Mesenchymal stem cell (in vitro differentiated cells and primary cell): ENCODE data around the gene LAD1.
A peak's percentile ranks its signal among the peaks of the same experiment; 100 is the strongest.

Experiments
- DNase-seq: peaks from one replicate; pipeline ENCODE4 v3.0.0-alpha.2; 2013
- H2AFZ ChIP-seq: one replicate; pipeline ENCODE4 v1.6.1; 2013; ENCODE audit warnings: low read depth, mild to moderate bottlenecking, control low read depth, inconsistent platforms, low read length, moderate library complexity
- H2AK5ac ChIP-seq: 2 replicates; pipeline ENCODE4 v1.6.1; 2013; ENCODE audit warnings: low read length, moderate library complexity, mild to moderate bottlenecking, inconsistent platforms; ENCODE audit not compliant: severe bottlenecking
- H2BK120ac ChIP-seq: one replicate; pipeline ENCODE4 v1.6.1; 2013; ENCODE audit warnings: low read depth, mild to moderate bottlenecking, inconsistent platforms, low read length, moderate library complexity
- H2BK12ac ChIP-seq, 2 experiments: one replicate each; pipeline ENCODE4 v1.6.1; 2013; ENCODE audit warnings: inconsistent platforms in 2 of 2, low read length in 2 of 2, mild to moderate bottlenecking in 2 of 2, moderate library complexity in 2 of 2, control low read depth in 1 of 2
- H2BK15ac ChIP-seq: one replicate; pipeline ENCODE4 v1.6.1; 2013; ENCODE audit warnings: mild to moderate bottlenecking, low read depth, inconsistent platforms; ENCODE audit not compliant: poor library complexity, severe bottlenecking
- H2BK5ac ChIP-seq: 2 replicates; pipeline ENCODE4 v1.6.1; 2013; ENCODE audit warnings: low read depth, mild to moderate bottlenecking, low read length, control low read depth, inconsistent platforms; ENCODE audit not compliant: poor library complexity, severe bottlenecking
- H3K14ac ChIP-seq, 2 experiments: one replicate each; pipeline ENCODE4 v1.6.1; 2013; ENCODE audit warnings: inconsistent platforms in 2 of 2, low read length in 2 of 2, control low read depth in 1 of 2, mild to moderate bottlenecking in 1 of 2, moderate library complexity in 1 of 2
- H3K18ac ChIP-seq, 2 experiments: one replicate each; pipeline ENCODE4 v1.6.1; 2013; ENCODE audit warnings: inconsistent platforms in 2 of 2, low read length in 2 of 2, control low read depth in 1 of 2, low read depth in 1 of 2, mild to moderate bottlenecking in 1 of 2
- H3K23ac ChIP-seq, 2 experiments: one replicate each; pipeline ENCODE4 v1.6.1; 2013; ENCODE audit warnings: inconsistent platforms in 2 of 2, low read length in 2 of 2, mild to moderate bottlenecking in 2 of 2, moderate library complexity in 2 of 2, control low read depth in 1 of 2
- H3K27ac ChIP-seq: 2 replicates; pipeline ENCODE4 v1.5.1; 2013; ENCODE audit warnings: mild to moderate bottlenecking, moderate library complexity, low read length, control low read depth, inconsistent platforms; ENCODE audit not compliant: poor library complexity, severe bottlenecking
- H3K27me3 ChIP-seq, 2 experiments: 2 replicates each; pipeline versions ENCODE4 v1.6.1 to v1.7.0; 2013; ENCODE audit warnings: low read length in 2 of 2, mild to moderate bottlenecking in 2 of 2, moderate library complexity in 2 of 2, control low read depth in 1 of 2, inconsistent platforms in 1 of 2; ENCODE audit not compliant: control insufficient read depth in 1 of 2, insufficient read depth in 1 of 2
- H3K36me3 ChIP-seq, 2 experiments: 2 replicates each; pipeline versions ENCODE4 v1.6.1 to v1.7.0; 2013; ENCODE audit warnings: low read length in 2 of 2, control low read depth in 1 of 2, inconsistent platforms in 1 of 2, low read depth in 1 of 2, mild to moderate bottlenecking in 1 of 2; ENCODE audit not compliant: insufficient read depth in 2 of 2, control insufficient read depth in 1 of 2
- H3K4ac ChIP-seq, 2 experiments: one replicate each; pipeline ENCODE4 v1.6.1; 2013; ENCODE audit warnings: inconsistent platforms in 2 of 2, low read length in 2 of 2, mild to moderate bottlenecking in 2 of 2, moderate library complexity in 2 of 2, control low read depth in 1 of 2, low read depth in 1 of 2
- H3K4me1 ChIP-seq: 2 replicates; pipeline ENCODE4 v1.6.1; 2013; ENCODE audit warnings: low read depth, low read length, control low read depth; ENCODE audit not compliant: control insufficient read depth, insufficient read depth
- H3K4me2 ChIP-seq: 2 replicates; pipeline ENCODE4 v1.6.1; 2013; ENCODE audit warnings: low read length, mild to moderate bottlenecking, inconsistent platforms; ENCODE audit not compliant: poor library complexity, severe bottlenecking
- H3K4me3 ChIP-seq, 2 experiments: 2 replicates each; pipeline versions ENCODE4 v1.5.1 to v1.7.0; 2013; ENCODE audit warnings: low read length in 2 of 2, mild to moderate bottlenecking in 2 of 2, control low read depth in 1 of 2, low read depth in 1 of 2; ENCODE audit not compliant: insufficient read depth in 1 of 2
- H3K79me1 ChIP-seq: replicated peaks from 2 replicates; pipeline ENCODE4 v1.6.1; 2013; ENCODE audit warnings: mild to moderate bottlenecking, control low read depth, low read length, inconsistent platforms; ENCODE audit not compliant: poor library complexity, severe bottlenecking
- H3K9ac ChIP-seq: 2 replicates; pipeline ENCODE4 v1.7.0; 2013; ENCODE audit warnings: mild to moderate bottlenecking, low read length, moderate library complexity
- H3K9me3 ChIP-seq: 2 replicates; pipeline ENCODE4 v1.7.0; 2013; ENCODE audit warnings: mild to moderate bottlenecking, low read length; ENCODE audit not compliant: control insufficient read depth
- H4K8ac ChIP-seq: one replicate; pipeline ENCODE4 v1.6.1; 2013; ENCODE audit warnings: inconsistent platforms, mild to moderate bottlenecking, low read length, moderate library complexity
- H4K91ac ChIP-seq: one replicate; pipeline ENCODE4 v1.6.1; 2013; ENCODE audit warnings: mild to moderate bottlenecking, low read length, inconsistent platforms
- WGBS: methylation state at CpG from one replicate; pipeline ENCODE4 v1.1.7; 2013; ENCODE audit warnings: mixed read lengths; 5-methylcytosine and 5-hydroxymethylcytosine counted together

Gene LAD1

DNA sequence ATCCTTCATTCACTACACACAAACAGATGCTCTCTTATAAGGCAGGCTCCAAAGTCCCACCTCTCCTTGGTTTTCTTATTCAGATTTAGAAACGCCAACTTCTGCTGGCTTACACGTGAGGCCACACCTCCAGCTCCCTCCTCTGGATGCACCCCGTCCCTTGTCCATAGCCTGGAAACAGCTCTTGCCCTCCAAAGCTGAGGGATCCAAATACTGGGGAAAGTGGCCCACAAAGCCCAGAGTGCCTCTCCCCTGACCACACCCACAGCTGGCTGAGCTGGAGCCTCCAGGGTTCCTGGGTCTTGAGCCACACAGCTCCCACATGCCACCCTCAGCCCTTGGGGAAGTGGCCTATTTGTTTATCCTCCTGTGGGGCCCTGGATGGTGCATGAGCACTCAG is 4.5 kb downstream of the LAD1 start:
- Histone ChIP-seq H2AFZ (no peak overlapping the region), H3K27me3 (peaks cover 0 to 68% of the 10 kb centered on the region in 2 experiments), H2AK5ac (peak overlapping the region; percentile 74), H3K14ac (no peak overlapping the region), H3K79me1 (peaks cover 24% of the 10 kb centered on the region), H3K27ac (no peak overlapping the region), H2BK15ac (no peak overlapping the region), H2BK120ac (no peak overlapping the region), H2BK5ac (no peak overlapping the region), H3K9ac (no peak overlapping the region), H3K4me1 (peaks cover 61% of the 10 kb centered on the region), H4K8ac (no peak overlapping the region), H4K91ac (no peak overlapping the region), H3K4me2 (no peak overlapping the region), H3K4me3 (no peak overlapping the region), H3K36me3 (no peaks in the 10 kb centered on the region), H3K18ac (no peak overlapping the region), H2BK12ac (no peak overlapping the region), H3K23ac (no peak overlapping the region), H3K9me3 (no peaks in the 10 kb centered on the region), H3K4ac (no peak overlapping the region)
- DNase-seq, result no peak
- 88% methylated on average over 3 of the region's 3 CpGs for WGBS

- no peak overlapping the region for H2BK12ac ChIP-seq
- no peak overlapping the region for H2AFZ ChIP-seq
- H3K27me3 ChIP-seq, result peaks cover 0 to 61% of the 10 kb centered on the region in 2 experiments
- H3K14ac ChIP-seq, result no peak overlapping the region
- peak overlapping the region; percentile 20 for H2BK5ac ChIP-seq
- H3K23ac ChIP-seq, result no peak overlapping the region
- no peak overlapping the region for H3K4me3 ChIP-seq
- H4K8ac ChIP-seq, result no peak overlapping the region
- H2BK15ac ChIP-seq, result no peak overlapping the region
- H3K4me2 ChIP-seq, result no peak overlapping the region
- 67% methylated on average over 3 of the region's 3 CpGs for WGBS
- H2AK5ac ChIP-seq, result peak overlapping the region; percentile 87
- H3K9ac ChIP-seq, result no peak overlapping the region
- H3K4me1 ChIP-seq, result peaks cover 46% of the 10 kb centered on the region
- peaks cover 28% of the 10 kb centered on the region for H3K79me1 ChIP-seq
- no peak overlapping the region for H3K4ac ChIP-seq
- H3K36me3 ChIP-seq, result peaks cover 0 to 9% of the 10 kb centered on the region in 2 experiments
- H3K9me3 ChIP-seq, result no peaks in the 10 kb centered on the region
- H4K91ac ChIP-seq, result no peak overlapping the region
- H3K18ac ChIP-seq, result no peak overlapping the region
- no peak overlapping the region for H2BK120ac ChIP-seq
- DNase-seq, result no peak
- H3K27ac ChIP-seq, result no peak overlapping the region
Measured at GRCh38 chr1:201393076-201393475, 6.0 kb downstream of the LAD1 start.

DNA sequence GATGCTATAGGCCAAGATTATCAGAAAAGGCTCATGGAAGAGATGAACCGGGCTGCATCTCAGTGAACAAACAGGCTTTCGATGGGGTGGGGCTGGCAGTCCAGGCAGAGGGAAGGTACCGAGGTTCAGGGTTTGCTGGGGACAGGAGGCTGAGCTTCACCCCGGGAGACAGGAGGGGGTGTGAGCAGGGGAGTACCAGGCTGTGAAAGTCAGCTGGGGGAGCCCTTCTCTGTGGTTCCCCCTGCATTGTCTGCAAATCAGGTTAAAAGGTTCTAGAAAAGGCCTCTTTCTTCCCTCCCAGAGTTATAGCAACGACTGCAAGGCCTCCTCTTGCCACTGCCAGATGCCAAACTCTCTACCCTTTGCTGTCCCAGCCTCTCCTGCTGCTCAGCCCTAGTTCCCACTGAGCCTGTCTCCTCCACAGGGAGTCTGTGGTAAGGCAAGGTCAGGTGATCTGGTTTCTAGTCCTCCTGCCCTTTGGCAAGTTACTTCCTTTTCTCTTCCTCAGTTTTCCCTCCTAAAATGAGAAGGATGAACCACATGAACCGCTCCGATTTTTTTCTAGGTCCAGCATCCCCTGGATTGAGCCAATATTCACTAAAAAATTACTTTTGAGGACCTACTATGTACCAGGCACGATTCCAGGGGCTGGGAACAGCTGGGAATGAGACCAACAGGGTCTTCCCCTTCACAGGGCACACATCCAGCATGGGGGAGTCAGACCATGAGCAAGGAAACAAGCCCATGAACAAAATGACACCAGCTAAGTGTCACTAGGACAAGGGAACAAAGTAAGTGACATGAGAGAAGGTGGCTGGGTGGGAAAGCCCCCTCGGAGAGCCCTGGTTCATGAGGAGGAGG is 7.2 kb downstream of the LAD1 start:
- 66% methylated on average over 9 of the region's 9 CpGs for whole genome bisulfite sequencing
- no peak overlapping the region for H2BK12ac ChIP-seq
- H3K4me3 ChIP-seq, result no peak overlapping the region
- no peaks in the 10 kb centered on the region for H3K9me3 ChIP-seq
- H3K4me2 ChIP-seq, result no peak overlapping the region
- peak overlapping the region; percentile 98 for H2AK5ac ChIP-seq
- H3K4me1 ChIP-seq, result peaks cover 35% of the 10 kb centered on the region
- no peak overlapping the region for H4K8ac ChIP-seq
- H3K18ac ChIP-seq, result no peak overlapping the region
- H2BK15ac ChIP-seq, result no peak overlapping the region
- no peak overlapping the region for H2AFZ ChIP-seq
- peaks cover 28% of the 10 kb centered on the region for H3K79me1 ChIP-seq
- no peak overlapping the region for H3K14ac ChIP-seq
- no peak overlapping the region for H2BK5ac ChIP-seq
- no peak overlapping the region for H3K4ac ChIP-seq
- no peak overlapping the region for H3K23ac ChIP-seq
- peaks cover 0 to 19% of the 10 kb centered on the region in 2 experiments for H3K36me3 ChIP-seq
- H3K27ac ChIP-seq, result peak overlapping the region; percentile 15
- no peak overlapping the region for H2BK120ac ChIP-seq
- no peak overlapping the region for H3K9ac ChIP-seq
- no peak overlapping the region for H4K91ac ChIP-seq
- DNase-seq, result no peak
- H3K27me3 ChIP-seq, result peaks cover 0 to 61% of the 10 kb centered on the region in 2 experiments

- H3K23ac ChIP-seq, result no peak overlapping the region
- 69% methylated on average over 1 of the region's 1 CpG for WGBS
- no peak for DNase-seq
Measured at GRCh38 chr1:201391225-201391624, 7.9 kb downstream of the LAD1 start.

More at GRCh38 chr1:201391225-201391624, 7.9 kb downstream of the LAD1 start:
- Histone ChIP-seq H3K27ac (no peak overlapping the region), H3K4me3 (no peak overlapping the region), H3K14ac (no peak overlapping the region), H3K9me3 (no peaks in the 10 kb centered on the region), H3K36me3 (peaks cover 0 to 26% of the 10 kb centered on the region in 2 experiments), H3K27me3 (peaks cover 0 to 59% of the 10 kb centered on the region in 2 experiments), H4K91ac (no peak overlapping the region), H3K79me1 (peaks cover 28% of the 10 kb centered on the region), H3K4me2 (no peak overlapping the region), H3K9ac (no peak overlapping the region), H3K4ac (no peak overlapping the region), H2BK120ac (no peak overlapping the region), H2AFZ (no peak overlapping the region), H4K8ac (no peak overlapping the region), H2BK12ac (no peak overlapping the region), H3K18ac (no peak overlapping the region), H2BK15ac (no peak overlapping the region), H2AK5ac (peak overlapping the region; percentile 1), H3K4me1 (peaks cover 30% of the 10 kb centered on the region), H2BK5ac (no peak overlapping the region)
